ENCODE measurements around the gene RAG2.

The RAG2 gene

DNA sequence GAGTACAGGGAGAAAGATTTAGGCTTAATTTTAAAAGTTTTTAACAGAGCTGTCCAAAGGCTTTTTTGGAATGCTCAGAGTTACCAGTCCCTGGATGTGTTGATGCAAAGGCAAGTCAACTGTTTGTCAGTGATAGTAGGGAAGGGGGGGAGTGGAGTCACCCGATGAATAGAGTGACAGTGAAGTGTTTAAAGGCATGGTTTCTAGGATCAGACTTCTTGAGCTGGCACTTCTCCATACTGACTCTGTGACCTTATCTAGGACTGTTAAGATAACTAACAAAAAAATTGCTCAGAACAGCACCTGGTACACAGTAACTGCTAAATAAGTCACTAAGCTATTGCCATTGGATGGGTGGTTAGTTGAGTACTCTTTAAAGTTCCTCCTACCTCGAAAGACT, 11.3 kb upstream of the RAG2 start:
- Histone ChIP-seq H3K27me3 (ENCODE audit: insufficient read depth, poor library complexity, severe bottlenecking) (no peaks in the 10 kb centered on the region), H3K4me3 (replicated peaks; ENCODE audit: insufficient read depth, low read length) (no peak overlapping the region), H3K27ac (replicated peaks) (no peak overlapping the region)
- DNase-seq (ENCODE audit: low read depth in 1 of 2, low spot score in 1 of 2): no peak
- no peak for TF ChIP-seq POLR2AphosphoS5 (IDR thresholded peaks at IDR 0.05; ENCODE audit: low read depth)
- TF ChIP-seq SPI1 (IDR thresholded peaks at IDR 0.05; ENCODE audit: borderline replicate concordance, low read depth): no peak
- TF ChIP-seq, protein P1, sequence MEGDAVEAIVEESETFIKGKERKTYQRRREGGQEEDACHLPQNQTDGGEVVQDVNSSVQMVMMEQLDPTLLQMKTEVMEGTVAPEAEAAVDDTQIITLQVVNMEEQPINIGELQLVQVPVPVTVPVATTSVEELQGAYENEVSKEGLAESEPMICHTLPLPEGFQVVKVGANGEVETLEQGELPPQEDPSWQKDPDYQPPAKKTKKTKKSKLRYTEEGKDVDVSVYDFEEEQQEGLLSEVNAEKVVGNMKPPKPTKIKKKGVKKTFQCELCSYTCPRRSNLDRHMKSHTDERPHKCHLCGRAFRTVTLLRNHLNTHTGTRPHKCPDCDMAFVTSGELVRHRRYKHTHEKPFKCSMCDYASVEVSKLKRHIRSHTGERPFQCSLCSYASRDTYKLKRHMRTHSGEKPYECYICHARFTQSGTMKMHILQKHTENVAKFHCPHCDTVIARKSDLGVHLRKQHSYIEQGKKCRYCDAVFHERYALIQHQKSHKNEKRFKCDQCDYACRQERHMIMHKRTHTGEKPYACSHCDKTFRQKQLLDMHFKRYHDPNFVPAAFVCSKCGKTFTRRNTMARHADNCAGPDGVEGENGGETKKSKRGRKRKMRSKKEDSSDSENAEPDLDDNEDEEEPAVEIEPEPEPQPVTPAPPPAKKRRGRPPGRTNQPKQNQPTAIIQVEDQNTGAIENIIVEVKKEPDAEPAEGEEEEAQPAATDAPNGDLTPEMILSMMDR (IDR thresholded peaks at IDR 0.05; ENCODE audit: insufficient read depth, low read length): no peak
- no peak for TF ChIP-seq REST (IDR thresholded peaks at IDR 0.05; ENCODE audit: insufficient replicate concordance, low read depth)
- no peak for TF ChIP-seq GABPA (IDR thresholded peaks at IDR 0.05; ENCODE audit: low read depth)

GRCh38 chr11:36608491-36609199, 10.6 kb upstream of the RAG2 start:
- Histone ChIP-seq H3K4me3 (replicated peaks; ENCODE audit: insufficient read depth, low read length) (no peak overlapping the region), H3K27ac (replicated peaks) (no peak overlapping the region), H3K27me3 (ENCODE audit: insufficient read depth, poor library complexity, severe bottlenecking) (no peaks in the 10 kb centered on the region)
- DNase-seq (ENCODE audit: low read depth in 1 of 2, low spot score in 1 of 2): no peak
- TF ChIP-seq GABPA (IDR thresholded peaks at IDR 0.05; ENCODE audit: low read depth) (no peak), SPI1 (IDR thresholded peaks at IDR 0.05; ENCODE audit: borderline replicate concordance, low read depth) (no peak), POLR2AphosphoS5 (IDR thresholded peaks at IDR 0.05; ENCODE audit: low read depth) (no peak), REST (IDR thresholded peaks at IDR 0.05; ENCODE audit: insufficient replicate concordance, low read depth) (no peak)
- TF ChIP-seq, protein P1 (IDR thresholded peaks at IDR 0.05; ENCODE audit: insufficient read depth, low read length): no peak

DNA sequence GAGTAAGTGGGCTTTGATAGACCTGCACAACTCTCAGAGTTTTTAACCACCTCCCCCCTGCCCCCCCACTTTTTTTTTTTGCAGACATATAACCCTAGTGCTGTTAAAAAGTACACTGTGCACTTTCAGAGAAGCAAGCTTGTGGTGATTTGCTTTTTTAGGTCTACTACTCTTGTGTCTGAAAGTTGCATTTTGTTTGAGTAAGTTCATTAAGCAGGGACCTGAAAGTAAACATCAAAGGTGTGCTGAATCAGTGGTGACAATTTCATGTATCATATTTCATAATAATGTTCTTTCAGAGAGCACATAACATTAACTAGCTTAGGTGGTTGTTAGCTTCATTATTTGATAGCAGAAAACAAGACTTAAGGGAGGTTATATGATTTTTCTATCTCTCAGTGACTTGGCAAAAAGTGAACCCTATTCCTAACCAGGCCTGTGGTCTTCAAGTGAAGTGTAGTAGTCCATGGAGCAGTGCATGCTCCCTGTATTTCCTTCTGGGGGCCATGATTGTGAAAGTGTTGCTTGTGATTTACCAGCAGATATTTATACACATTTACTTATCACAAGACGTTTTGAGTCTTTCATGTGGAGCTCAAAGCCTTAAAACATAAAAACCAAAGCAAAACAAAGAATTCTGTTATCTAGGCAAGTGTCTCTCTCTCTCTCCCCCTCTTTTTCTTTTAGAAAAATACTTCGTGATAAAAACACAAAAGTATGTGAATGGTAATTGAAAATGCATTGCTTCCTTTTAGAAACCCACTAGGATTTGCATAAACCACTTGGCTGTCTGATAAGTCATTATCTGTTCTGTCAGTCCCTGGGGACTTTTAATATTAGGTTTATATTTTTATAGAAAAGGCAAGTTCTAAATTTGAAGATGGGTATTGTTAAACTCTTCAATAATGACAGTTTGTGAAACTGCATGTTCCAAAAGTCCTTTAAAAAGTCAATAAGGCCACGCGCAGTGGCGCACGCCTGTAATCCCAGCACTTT, 7.5 kb upstream of the RAG2 start:
- Histone ChIP-seq H3K27me3 (ENCODE audit: insufficient read depth, poor library complexity, severe bottlenecking) (no peaks in the 10 kb centered on the region), H3K4me3 (replicated peaks; ENCODE audit: insufficient read depth, low read length) (no peak overlapping the region), H3K27ac (replicated peaks) (no peak overlapping the region)
- TF ChIP-seq, protein P1 (IDR thresholded peaks at IDR 0.05; ENCODE audit: insufficient read depth, low read length): no peak
- no peak for TF ChIP-seq REST (IDR thresholded peaks at IDR 0.05; ENCODE audit: insufficient replicate concordance, low read depth)
- no peak for TF ChIP-seq POLR2AphosphoS5 (IDR thresholded peaks at IDR 0.05; ENCODE audit: low read depth)
- no peak for TF ChIP-seq SPI1 (IDR thresholded peaks at IDR 0.05; ENCODE audit: borderline replicate concordance, low read depth)
- no peak for TF ChIP-seq GABPA (IDR thresholded peaks at IDR 0.05; ENCODE audit: low read depth)
- no peak for DNase-seq (ENCODE audit: low read depth in 1 of 2, low spot score in 1 of 2)

Data from HL-60 (cell line).